Measurements from ENCODE around the gene ADGRL1. TPM values are rescaled to one million over a fixed set of nuclear protein-coding genes. Genes with fewer than 3 reads are reported as not detected.
A peak's percentile ranks its signal among the peaks of the same experiment; 100 is the strongest.
"Not testable (repeated sequence)": the region's sequence is repeated elsewhere in the genome, so short reads cannot be mapped to it uniquely, and the experiment has no call there.

The ADGRL1 gene
- total RNA-seq, 1 donor, result 2.5 TPM

DNA sequence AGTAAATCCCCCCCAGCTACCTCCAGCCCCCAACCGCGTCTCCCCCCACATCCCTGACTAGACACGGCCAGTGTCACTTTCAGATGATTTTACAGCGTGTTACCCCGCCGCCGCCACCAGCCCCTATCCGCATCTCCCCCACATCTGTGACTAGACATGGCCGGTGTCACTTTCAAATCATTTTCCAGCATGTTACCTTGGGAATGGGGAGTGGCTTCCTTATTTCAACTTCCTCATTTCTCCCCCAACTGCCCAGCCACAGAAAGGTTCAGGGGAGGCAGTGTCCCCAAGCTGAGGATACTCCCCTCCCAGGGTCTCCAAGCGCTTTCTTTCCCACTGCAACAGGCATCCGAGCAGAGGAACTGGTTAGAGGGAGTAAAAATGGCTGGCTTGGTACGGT, 18.4 kb downstream of the ADGRL1 start:
- TF ChIP-seq, protein P1, sequence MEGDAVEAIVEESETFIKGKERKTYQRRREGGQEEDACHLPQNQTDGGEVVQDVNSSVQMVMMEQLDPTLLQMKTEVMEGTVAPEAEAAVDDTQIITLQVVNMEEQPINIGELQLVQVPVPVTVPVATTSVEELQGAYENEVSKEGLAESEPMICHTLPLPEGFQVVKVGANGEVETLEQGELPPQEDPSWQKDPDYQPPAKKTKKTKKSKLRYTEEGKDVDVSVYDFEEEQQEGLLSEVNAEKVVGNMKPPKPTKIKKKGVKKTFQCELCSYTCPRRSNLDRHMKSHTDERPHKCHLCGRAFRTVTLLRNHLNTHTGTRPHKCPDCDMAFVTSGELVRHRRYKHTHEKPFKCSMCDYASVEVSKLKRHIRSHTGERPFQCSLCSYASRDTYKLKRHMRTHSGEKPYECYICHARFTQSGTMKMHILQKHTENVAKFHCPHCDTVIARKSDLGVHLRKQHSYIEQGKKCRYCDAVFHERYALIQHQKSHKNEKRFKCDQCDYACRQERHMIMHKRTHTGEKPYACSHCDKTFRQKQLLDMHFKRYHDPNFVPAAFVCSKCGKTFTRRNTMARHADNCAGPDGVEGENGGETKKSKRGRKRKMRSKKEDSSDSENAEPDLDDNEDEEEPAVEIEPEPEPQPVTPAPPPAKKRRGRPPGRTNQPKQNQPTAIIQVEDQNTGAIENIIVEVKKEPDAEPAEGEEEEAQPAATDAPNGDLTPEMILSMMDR (IDR thresholded peaks at IDR 0.05; ENCODE audit: extremely low read depth, low read depth, low read length), result no peak
- H3K79me2 ChIP-seq (ENCODE audit: insufficient read depth, low read length), result no peaks in the 10 kb centered on the region
- no peak overlapping the region for H3K4me2 ChIP-seq (ENCODE audit: insufficient read depth, low read length)
- no peaks in the 10 kb centered on the region for H4K20me1 ChIP-seq (ENCODE audit: insufficient read depth, low read length)
- no peak overlapping the region for H2AFZ ChIP-seq (ENCODE audit: low read length)
- H3K9me3 ChIP-seq (ENCODE audit: low read depth, low read length), result no peaks in the 10 kb centered on the region
- no peaks in the 10 kb centered on the region for H3K36me3 ChIP-seq (ENCODE audit: insufficient read depth, low read length)
- no peaks in the 10 kb centered on the region for H3K27me3 ChIP-seq (ENCODE audit: insufficient read depth, low read length)
- no peaks in the 10 kb centered on the region for H3K4me1 ChIP-seq (ENCODE audit: insufficient read depth, low read length)
- DNase-seq (ENCODE audit: insufficient read length, low spot score, missing footprints), result peak; percentile 43
- no peak overlapping the region for H3K4me3 ChIP-seq (ENCODE audit: insufficient read depth, low read length)
- H3K27ac ChIP-seq (ENCODE audit: low read depth, low read length), result no peak overlapping the region

DNA sequence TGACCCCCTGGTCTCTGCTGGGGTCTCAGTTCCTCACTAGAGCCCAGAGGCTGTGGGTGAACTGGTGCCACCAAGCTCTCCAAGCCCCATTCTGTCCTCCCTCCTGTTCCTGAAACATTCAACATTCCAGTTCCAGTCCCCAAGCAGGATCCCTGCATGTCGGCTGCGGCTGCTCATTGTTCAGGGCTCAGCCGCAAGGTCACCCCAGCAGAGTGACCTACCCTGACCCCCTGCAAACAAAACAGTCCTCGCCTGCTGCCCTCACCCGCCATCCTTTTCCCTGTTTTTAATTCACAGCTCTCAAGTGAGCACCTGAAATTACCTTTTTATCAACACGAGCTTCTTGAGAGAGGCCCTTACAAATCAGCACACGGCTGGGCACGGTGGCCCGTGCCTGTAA, 19.3 kb downstream of the ADGRL1 start:
- not testable (repeated sequence) for H3K27ac ChIP-seq (ENCODE audit: low read depth, low read length); H3K79me2 ChIP-seq (ENCODE audit: insufficient read depth, low read length)

DNA sequence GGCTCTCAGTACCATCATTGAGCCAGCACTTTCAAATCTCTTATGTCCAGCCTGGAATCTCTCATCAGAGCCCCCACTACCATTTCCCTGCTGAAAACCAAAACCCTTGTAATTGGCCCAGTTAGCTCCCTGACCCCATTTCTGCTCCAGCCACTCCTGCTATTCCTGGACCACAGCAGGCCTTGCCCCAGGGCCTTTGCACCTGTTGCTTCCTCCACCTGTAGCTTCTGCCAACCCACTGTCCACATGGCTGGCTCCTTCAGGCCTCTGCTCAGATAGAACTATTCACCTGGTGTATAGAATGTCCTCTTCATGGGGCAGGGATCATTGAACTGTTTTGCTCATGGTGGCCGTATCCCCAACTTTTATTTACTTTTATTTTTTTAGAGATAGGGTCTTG, 20.3 kb downstream of the ADGRL1 start:
- not testable (repeated sequence) for H4K20me1 ChIP-seq (ENCODE audit: insufficient read depth, low read length); H3K27me3 ChIP-seq (ENCODE audit: insufficient read depth, low read length); H3K36me3 ChIP-seq (ENCODE audit: insufficient read depth, low read length)

More for the DNA sequence above, 19.3 kb downstream of the ADGRL1 start:
- not testable (repeated sequence) for H3K9me3 ChIP-seq (ENCODE audit: low read depth, low read length); DNase-seq (ENCODE audit: insufficient read length, low spot score, missing footprints); H3K4me3 ChIP-seq (ENCODE audit: insufficient read depth, low read length); H3K4me1 ChIP-seq (ENCODE audit: insufficient read depth, low read length); H4K20me1 ChIP-seq (ENCODE audit: insufficient read depth, low read length); H3K4me2 ChIP-seq (ENCODE audit: insufficient read depth, low read length); H3K36me3 ChIP-seq (ENCODE audit: insufficient read depth, low read length); H3K27me3 ChIP-seq (ENCODE audit: insufficient read depth, low read length); H2AFZ ChIP-seq (ENCODE audit: low read length)

DNA sequence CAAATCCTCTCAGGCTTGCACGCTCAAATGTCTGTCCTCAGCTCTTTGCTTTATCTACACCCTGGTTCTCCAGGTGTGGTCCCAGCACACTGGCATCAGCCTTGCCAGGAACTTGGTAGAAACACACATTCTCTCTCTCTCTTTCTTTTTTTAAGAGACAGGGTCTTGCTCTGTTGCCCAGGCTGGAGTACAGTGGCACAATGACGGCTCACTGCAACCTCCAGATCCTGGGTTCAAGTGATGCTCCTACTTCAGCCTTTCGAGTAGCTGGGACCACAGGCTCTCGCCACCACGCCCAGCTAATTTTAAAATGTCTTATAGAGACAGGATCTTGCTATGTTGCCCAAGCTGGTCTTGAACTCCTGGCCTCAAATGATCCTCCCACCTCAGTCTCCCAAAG, 20.8 kb downstream of the ADGRL1 start:
- Histone ChIP-seq H3K27me3 (ENCODE audit: insufficient read depth, low read length) (no peaks in the 10 kb centered on the region), H3K4me2 (ENCODE audit: insufficient read depth, low read length) (no peak overlapping the region), H3K79me2 (ENCODE audit: insufficient read depth, low read length) (no peaks in the 10 kb centered on the region), H2AFZ (ENCODE audit: low read length) (no peak overlapping the region), H3K27ac (ENCODE audit: low read depth, low read length) (no peak overlapping the region), H3K36me3 (ENCODE audit: insufficient read depth, low read length) (no peaks in the 10 kb centered on the region), H3K4me1 (ENCODE audit: insufficient read depth, low read length) (no peaks in the 10 kb centered on the region), H3K9me3 (ENCODE audit: low read depth, low read length) (no peaks in the 10 kb centered on the region), H4K20me1 (ENCODE audit: insufficient read depth, low read length) (no peaks in the 10 kb centered on the region), H3K4me3 (ENCODE audit: insufficient read depth, low read length) (no peak overlapping the region)
- DNase-seq (ENCODE audit: insufficient read length, low spot score, missing footprints), result peak; percentile 22
- TF ChIP-seq, protein P1 (IDR thresholded peaks at IDR 0.05; ENCODE audit: extremely low read depth, low read depth, low read length), result no peak

More for the DNA sequence above, 20.3 kb downstream of the ADGRL1 start:
- not testable (repeated sequence) for H3K4me1 ChIP-seq (ENCODE audit: insufficient read depth, low read length); H3K27ac ChIP-seq (ENCODE audit: low read depth, low read length); DNase-seq (ENCODE audit: insufficient read length, low spot score, missing footprints); H3K4me3 ChIP-seq (ENCODE audit: insufficient read depth, low read length); H3K9me3 ChIP-seq (ENCODE audit: low read depth, low read length); H3K4me2 ChIP-seq (ENCODE audit: insufficient read depth, low read length); H2AFZ ChIP-seq (ENCODE audit: low read length); H3K79me2 ChIP-seq (ENCODE audit: insufficient read depth, low read length)

DNA sequence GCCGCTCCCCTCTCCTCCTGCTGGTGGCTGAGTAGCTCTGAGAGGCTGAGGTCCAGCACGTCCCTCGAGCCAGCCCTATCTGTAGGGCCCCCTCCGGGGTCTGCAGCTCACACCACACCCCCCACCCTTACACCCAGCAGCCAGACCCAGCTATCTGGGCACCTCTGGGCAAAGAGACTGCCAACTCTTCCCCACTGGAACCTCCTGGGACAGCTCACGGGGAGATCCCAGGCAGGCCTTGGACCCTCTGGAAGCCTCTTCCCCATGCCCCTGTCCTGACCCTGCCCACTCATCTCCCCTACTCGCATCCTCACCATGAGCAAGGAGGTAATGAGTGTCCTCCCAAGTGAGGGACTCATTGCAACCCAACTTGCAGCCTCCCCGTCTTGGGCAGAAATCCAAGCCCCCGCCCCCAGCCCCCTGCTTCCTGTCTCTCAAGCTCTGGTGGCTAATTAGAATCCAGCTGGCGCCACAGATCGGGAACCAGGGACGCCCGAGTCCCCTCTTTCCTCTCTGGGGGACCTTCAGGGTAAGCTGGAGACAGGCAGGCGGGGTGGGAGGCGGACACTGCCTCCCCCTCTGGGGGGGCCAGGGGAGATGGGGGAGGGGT, 22.1 kb downstream of the ADGRL1 start:
- no peak overlapping the region for H2AFZ ChIP-seq (ENCODE audit: low read length)
- no peaks in the 10 kb centered on the region for H3K4me1 ChIP-seq (ENCODE audit: insufficient read depth, low read length)
- no peaks in the 10 kb centered on the region for H3K36me3 ChIP-seq (ENCODE audit: insufficient read depth, low read length)
- H3K27me3 ChIP-seq (ENCODE audit: insufficient read depth, low read length), result no peaks in the 10 kb centered on the region
- H4K20me1 ChIP-seq (ENCODE audit: insufficient read depth, low read length), result no peaks in the 10 kb centered on the region
- H3K27ac ChIP-seq (ENCODE audit: low read depth, low read length), result no peak overlapping the region
- H3K4me3 ChIP-seq (ENCODE audit: insufficient read depth, low read length), result no peak overlapping the region
- H3K9me3 ChIP-seq (ENCODE audit: low read depth, low read length), result no peaks in the 10 kb centered on the region
- no peak overlapping the region for H3K4me2 ChIP-seq (ENCODE audit: insufficient read depth, low read length)
- TF ChIP-seq, protein P1 (IDR thresholded peaks at IDR 0.05; ENCODE audit: extremely low read depth, low read depth, low read length), result no peak
- peak; percentile 64 for DNase-seq (ENCODE audit: insufficient read length, low spot score, missing footprints)
- H3K79me2 ChIP-seq (ENCODE audit: insufficient read depth, low read length), result no peaks in the 10 kb centered on the region
